Measurements from ENCODE around the gene DOCK3. TPM values are rescaled to one million over a fixed set of nuclear protein-coding genes. Genes with fewer than 3 reads are reported as not detected.

The DOCK3 gene
- total and polyA plus RNA-seq, 2 of the 4 experiments (the other 2 are of a cell fraction): under 0.01 to 0.12 TPM

DNA sequence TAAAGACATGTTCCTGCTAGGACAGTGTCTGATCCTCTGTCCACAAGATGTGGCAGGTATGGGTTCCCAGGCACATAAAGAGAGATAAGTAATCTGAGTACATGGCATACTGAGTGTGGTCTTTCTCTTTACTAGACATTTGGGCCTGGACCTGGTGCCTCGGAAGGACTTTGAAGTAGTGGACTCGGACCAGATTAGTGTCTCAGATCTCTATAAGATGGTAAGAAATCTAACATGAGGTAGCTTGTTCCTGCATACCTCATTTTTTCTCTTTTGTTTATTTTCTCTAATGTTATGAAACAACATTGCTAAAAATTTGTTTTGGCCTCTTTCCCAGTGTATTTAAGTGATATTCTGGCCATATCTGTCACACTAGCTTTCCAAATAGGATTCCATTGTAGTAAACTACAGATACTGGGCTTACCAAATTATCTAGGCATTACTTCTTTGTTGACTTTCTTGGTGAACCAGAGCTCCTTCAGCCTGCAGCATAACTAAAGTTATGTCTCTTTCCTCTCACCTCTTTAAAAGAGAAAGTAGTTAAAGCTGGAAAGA, 400.6 kb downstream of the DOCK3 start:
- Histone ChIP-seq H3K4ac (ENCODE audit: low read depth, low read length) (no peak overlapping the region), H3K23ac (ENCODE audit: low read depth, low read length) (no peak overlapping the region), H2BK5ac (ENCODE audit: low read depth, low read length, poor library complexity, severe bottlenecking) (no peak overlapping the region), H2BK15ac (ENCODE audit: low read depth, low read length) (no peak overlapping the region), H3K79me1 (ENCODE audit: low read depth in 1 of 2, low read length in 2 of 2) (no peaks in the 10 kb centered on the region), H3K4me2 (ENCODE audit: low read depth, low read length) (no peak overlapping the region), H2AFZ (replicated peaks; ENCODE audit: low read length, poor library complexity) (no peak overlapping the region), H4K91ac (ENCODE audit: insufficient read depth, low read depth, low read length) (no peak overlapping the region), H2BK120ac (ENCODE audit: low read depth, low read length) (no peak overlapping the region), H3K56ac (ENCODE audit: extremely low read depth, insufficient read depth, low read length) (no peak overlapping the region), H3K9me3 (ENCODE audit: control insufficient read depth, insufficient read depth, low read length) (no peaks in the 10 kb centered on the region), H3K4me1 (ENCODE audit: control insufficient read depth, insufficient read depth, low read length) (no peaks in the 10 kb centered on the region), H3K9ac (ENCODE audit: low read depth, low read length) (no peak overlapping the region), H3K18ac (ENCODE audit: low read depth, low read length) (no peak overlapping the region), H2BK20ac (ENCODE audit: low read depth, low read length) (no peak overlapping the region), H3K27me3 (ENCODE audit: control insufficient read depth, insufficient read depth, low read length) (no peaks in the 10 kb centered on the region), H3K14ac (replicated peaks; ENCODE audit: low read depth, low read length) (no peak overlapping the region), H4K20me1 (ENCODE audit: insufficient read depth, low read length) (no peaks in the 10 kb centered on the region), H4K8ac (ENCODE audit: low read depth in 2 of 2, low read length in 2 of 2) (no peak overlapping the region), H3K4me3 (ENCODE audit: insufficient read depth, low read depth, low read length) (no peak overlapping the region), H2AK5ac (ENCODE audit: low read depth, low read length) (no peak overlapping the region), H2AK9ac (replicated peaks; ENCODE audit: low read depth, low read length, poor library complexity) (no peak overlapping the region), H4K5ac (ENCODE audit: low read depth, low read length) (no peak overlapping the region), H3K36me3 (ENCODE audit: control insufficient read depth, insufficient read depth, low read length) (no peaks in the 10 kb centered on the region), H3K9me1 (ENCODE audit: insufficient read depth, low read length) (no peaks in the 10 kb centered on the region), H3K27ac (ENCODE audit: insufficient read depth, low read length) (no peak overlapping the region)
- in situ Hi-C loops (cut with MboI; ENCODE audit: low sequenced_read_pairs): no loop called here
- POLR2A ChIA-PET (ENCODE audit: unreplicated experiment): no interaction called here
- ATAC-seq (ENCODE audit: low read depth): no peak
- intact Hi-C loops (cut with micrococcal nuclease): no loop called here
- dilution Hi-C loops (cut with HindIII; ENCODE audit: low sequenced_read_pairs, unreplicated experiment): no loop called here
- BruUV-seq (replicated peaks): no TSS peak
- no peak for TF ChIP-seq MAFK (IDR thresholded peaks at IDR 0.05; ENCODE audit: low read depth, low read length)
- DNase-seq: no peak
- CTCF ChIA-PET: no interaction called here
- WGBS, 2 experiments (ENCODE audit: extremely low coverage in 2 of 2, insufficient read length in 1 of 2): no CpG with 5 or more reads among the region's 2 CpGs

All from IMR-90 (cell line).